Tibial artery (tissue), 4 donors: ENCODE results near the gene ABHD12.

Experiments used
- DNase-seq, 2 donors: peaks; one replicate each; pipeline ENCODE4 v3.0.0-alpha.2; 2019
- H3K27ac ChIP-seq, 2 donors: fragments of 200-600 bp; sonication (generic) in 1 of 2; 1 replicate in 1 of 2; 2 replicates in 1 of 2; pipeline ENCODE4 v1.5.1; 2018 to 2019; ENCODE audit warnings: mild to moderate bottlenecking in 1 of 2
- H3K27me3 ChIP-seq, 2 donors: fragments of 200-600 bp; sonication (generic) in 1 of 2; one replicate each; pipeline versions ENCODE4 v1.5.1 to v1.6.0; 2016 to 2019
- H3K36me3 ChIP-seq, 3 donors: fragments of 200-600 bp; sonication (generic) in 2 of 3; one replicate each; pipeline ENCODE4 v1.5.1; 2016 to 2019; ENCODE audit warnings: mild to moderate bottlenecking in 2 of 3
- H3K4me1 ChIP-seq, 4 donors: fragments of 200-600 bp; sonication (generic) in 2 of 4; 1 replicate in 3 of 4; 2 replicates in 1 of 4; pipeline ENCODE4 v1.5.1; 2016 to 2019
- H3K4me3 ChIP-seq, 2 donors: fragments of 200-600 bp; sonication (generic) in 1 of 2; 1 replicate in 1 of 2; 2 replicates in 1 of 2; pipeline ENCODE4 v1.5.1; 2018 to 2019; ENCODE audit warnings: mild to moderate bottlenecking in 2 of 2
- H3K9me3 ChIP-seq, 3 donors: fragments of 200-600 bp; sonication (generic) in 1 of 3; one replicate each; pipeline ENCODE4 v1.5.1; 2016 to 2019
- intact Hi-C: fragments of 100-400 bp; cut with DNase I; formaldehyde crosslinking; loops from one replicate; pipeline ENCODE4 v1.15.0; 2023; ENCODE audit warnings: low total_unique reads
- TF ChIP-seq, protein P1 (sequence below), 2 experiments: fragments of 200-600 bp in 1 of 2; fragments of 450-650 bp in 1 of 2; IDR thresholded peaks; one replicate each; pipeline ENCODE4 v1.5.1; 2017 to 2019; ENCODE audit warnings: antibody characterized with exemption in 2 of 2, mild to moderate bottlenecking in 1 of 2, moderate library complexity in 1 of 2

ABHD12 gene

DNA sequence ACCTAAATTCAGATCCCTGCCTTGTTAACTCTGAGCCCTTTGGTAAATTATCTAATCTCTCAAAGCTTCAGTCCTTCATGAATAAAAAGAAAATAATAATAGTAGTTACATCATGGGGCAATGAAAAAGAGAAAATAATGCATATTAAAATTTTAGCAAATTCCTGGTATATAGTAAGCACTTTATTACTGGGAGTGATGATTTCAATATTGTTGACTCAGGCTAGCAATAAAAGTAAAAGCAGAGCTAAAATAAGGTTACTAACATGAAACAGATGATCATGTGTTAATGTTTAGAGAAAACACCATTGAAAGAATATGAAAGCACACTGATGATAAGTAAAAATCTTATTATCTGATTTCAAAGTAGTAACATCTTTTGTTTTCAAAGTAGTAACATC is 30.5 kb upstream of the ABHD12 start:
- no peak for DNase-seq
- Histone ChIP-seq H3K27ac (no peak overlapping the region), H3K9me3 (no peaks in the 10 kb centered on the region), H3K4me1 (no peaks in the 10 kb centered on the region), H3K27me3 (no peaks in the 10 kb centered on the region), H3K36me3 (no peaks in the 10 kb centered on the region), H3K4me3 (no peak overlapping the region)
- TF ChIP-seq, protein P1, sequence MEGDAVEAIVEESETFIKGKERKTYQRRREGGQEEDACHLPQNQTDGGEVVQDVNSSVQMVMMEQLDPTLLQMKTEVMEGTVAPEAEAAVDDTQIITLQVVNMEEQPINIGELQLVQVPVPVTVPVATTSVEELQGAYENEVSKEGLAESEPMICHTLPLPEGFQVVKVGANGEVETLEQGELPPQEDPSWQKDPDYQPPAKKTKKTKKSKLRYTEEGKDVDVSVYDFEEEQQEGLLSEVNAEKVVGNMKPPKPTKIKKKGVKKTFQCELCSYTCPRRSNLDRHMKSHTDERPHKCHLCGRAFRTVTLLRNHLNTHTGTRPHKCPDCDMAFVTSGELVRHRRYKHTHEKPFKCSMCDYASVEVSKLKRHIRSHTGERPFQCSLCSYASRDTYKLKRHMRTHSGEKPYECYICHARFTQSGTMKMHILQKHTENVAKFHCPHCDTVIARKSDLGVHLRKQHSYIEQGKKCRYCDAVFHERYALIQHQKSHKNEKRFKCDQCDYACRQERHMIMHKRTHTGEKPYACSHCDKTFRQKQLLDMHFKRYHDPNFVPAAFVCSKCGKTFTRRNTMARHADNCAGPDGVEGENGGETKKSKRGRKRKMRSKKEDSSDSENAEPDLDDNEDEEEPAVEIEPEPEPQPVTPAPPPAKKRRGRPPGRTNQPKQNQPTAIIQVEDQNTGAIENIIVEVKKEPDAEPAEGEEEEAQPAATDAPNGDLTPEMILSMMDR (IDR thresholded peaks at IDR 0.05): no peak
- intact Hi-C loops: no loop called here

DNA sequence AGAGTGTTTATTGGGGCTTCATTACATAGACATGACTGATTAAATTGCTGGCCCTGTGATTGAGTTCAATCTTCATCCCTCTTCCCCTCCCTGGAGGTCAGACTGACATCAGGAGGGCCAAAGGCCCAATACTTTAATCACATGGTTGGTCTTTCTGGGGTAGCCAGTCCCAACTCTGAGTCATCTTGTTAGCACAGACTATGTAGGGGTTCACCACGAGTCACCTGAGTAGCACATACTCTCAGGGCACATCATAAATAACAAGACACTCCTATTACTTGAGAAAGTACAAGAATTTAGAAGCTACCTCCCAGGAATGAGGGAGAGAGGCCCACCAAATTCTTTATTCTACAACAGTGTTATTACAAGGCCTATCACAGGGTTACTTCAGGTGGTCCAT is 28.1 kb upstream of the ABHD12 start:
- DNase-seq: no peak
- no peaks in the 10 kb centered on the region for H3K27me3 ChIP-seq
- TF ChIP-seq, protein P1 (IDR thresholded peaks at IDR 0.05): no peak
- H3K4me1 ChIP-seq: no peaks in the 10 kb centered on the region
- no peaks in the 10 kb centered on the region for H3K36me3 ChIP-seq
- no peak overlapping the region for H3K4me3 ChIP-seq
- H3K27ac ChIP-seq: no peak overlapping the region
- intact Hi-C loops: no loop called here
- H3K9me3 ChIP-seq: no peaks in the 10 kb centered on the region

GRCh38 chr20:25408890-25409289 is 18.3 kb upstream of the ABHD12 start:
- TF ChIP-seq, protein P1 (IDR thresholded peaks at IDR 0.05): no peak
- Histone ChIP-seq H3K4me3 (no peak overlapping the region), H3K4me1 (peaks cover 0 to 17% (median 10%) of the 10 kb centered on the region in 4 donors), H3K36me3 (no peaks in the 10 kb centered on the region), H3K9me3 (no peaks in the 10 kb centered on the region), H3K27ac (no peak overlapping the region), H3K27me3 (no peaks in the 10 kb centered on the region)
- no peak for DNase-seq
- intact Hi-C loops: loop anchor here (5.0 kb wide), 1 partner anchor 417 kb away; the partner anchor contains the start of gene APMAP

DNA sequence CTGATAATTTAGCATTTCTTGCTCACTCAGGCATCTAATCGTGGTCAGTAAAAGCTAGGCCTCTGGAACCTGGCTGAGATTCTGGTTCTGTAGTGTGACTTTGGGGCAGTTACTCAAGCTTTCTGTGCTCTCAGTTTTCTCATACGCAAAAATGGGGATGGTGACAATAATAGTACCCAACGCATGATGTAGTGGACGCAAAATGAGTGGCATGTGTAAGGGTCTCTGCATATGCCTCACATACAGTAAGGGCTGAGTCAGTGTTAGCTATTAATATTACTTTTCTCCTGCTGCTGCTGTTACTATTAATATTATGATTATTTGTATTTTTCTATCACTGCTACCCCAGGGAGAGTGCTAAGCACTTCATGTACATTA is 17.5 kb upstream of the ABHD12 start:
- no peaks in the 10 kb centered on the region for H3K36me3 ChIP-seq
- DNase-seq: no peak
- intact Hi-C loops: loop anchor here (5.0 kb wide), 1 partner anchor 416 kb away; the partner anchor contains the start of gene APMAP
- TF ChIP-seq, protein P1 (IDR thresholded peaks at IDR 0.05): no peak
- peak overlapping the region; percentile 9 to 56 for H3K27ac ChIP-seq
- peak overlapping the region; percentile 53 to 63 for H3K4me3 ChIP-seq
- H3K9me3 ChIP-seq: peaks cover 0 to 7% (median 2%) of the 10 kb centered on the region in 3 donors
- peaks cover 0 to 17% (median 10%) of the 10 kb centered on the region in 4 donors for H3K4me1 ChIP-seq
- H3K27me3 ChIP-seq: no peaks in the 10 kb centered on the region

GRCh38 chr20:25407311-25408169 is 16.9 kb upstream of the ABHD12 start, which contains the start of gene GINS1:
GINS1 (plus strand) TSS chr20:25407673; CDS start chr20:25407821, 148 bp downstream.
- intact Hi-C loops: loop anchor here (5.0 kb wide), 1 partner anchor 415 kb away; the partner anchor contains the start of gene APMAP
- TF ChIP-seq, protein P1 (IDR thresholded peaks at IDR 0.05): no peak

More at GRCh38 chr20:25407311-25408169, 16.9 kb upstream of the ABHD12 start, which contains the start of gene GINS1:
- Histone ChIP-seq H3K27ac (peak within 1 kb of the TSS; percentile 9 to 56), H3K9me3 (peaks cover 0 to 13% (median 8%) of the 10 kb centered on the region in 3 donors), H3K4me1 (peaks cover 0 to 17% (median 10%) of the 10 kb centered on the region in 4 donors), H3K4me3 (peak within 1 kb of the TSS; percentile 53 to 63), H3K36me3 (no peaks in the 10 kb centered on the region), H3K27me3 (no peaks in the 10 kb centered on the region)
- peak; percentile 61 to 81 for DNase-seq
